AG08395 (cell line): ENCODE results near the gene IGIP.

Experiments
- DNase-seq: peaks from one replicate; pipeline ENCODE4 v3.0.0; 2012; ENCODE audit warnings: mixed read lengths, low spot score

The IGIP gene

GRCh38 chr5:140125637-140126036 is at the start of gene IGIP:
Gene IGIP, plus strand, starts transcription at chr5:140125937. Its CDS starts 2,540 bp downstream, at chr5:140128477.
- no peak for DNase-seq

GRCh38 chr5:140076142-140076541 is 49.6 kb upstream of the IGIP start:
- no peak for DNase-seq

GRCh38 chr5:140076788-140077187 is 48.9 kb upstream of the IGIP start:
- DNase-seq = peak; percentile 4

GRCh38 chr5:140083120-140083519 is 42.6 kb upstream of the IGIP start:
- no peak for DNase-seq

- no peak for DNase-seq
Measured at GRCh38 chr5:140083650-140084049, 42.1 kb upstream of the IGIP start.

- DNase-seq = no peak
Measured at GRCh38 chr5:140084541-140084940, 41.2 kb upstream of the IGIP start.

GRCh38 chr5:140090251-140090650 is 35.5 kb upstream of the IGIP start:
- DNase-seq = no peak

- DNase-seq = no peak
Measured at GRCh38 chr5:140093179-140093578, 32.6 kb upstream of the IGIP start.

- no peak for DNase-seq
Measured at GRCh38 chr5:140093866-140094265, 31.9 kb upstream of the IGIP start.

- no peak for DNase-seq
Measured at GRCh38 chr5:140094889-140095288, 30.8 kb upstream of the IGIP start.

GRCh38 chr5:140101179-140101578 is 24.6 kb upstream of the IGIP start:
- no peak for DNase-seq

- DNase-seq = no peak
Measured at GRCh38 chr5:140103154-140103553, 22.6 kb upstream of the IGIP start.

- DNase-seq = no peak
Measured at GRCh38 chr5:140104100-140104499, 21.6 kb upstream of the IGIP start.

- no peak for DNase-seq
Measured at GRCh38 chr5:140106101-140106500, 19.6 kb upstream of the IGIP start.

GRCh38 chr5:140106805-140107311 is 18.9 kb upstream of the IGIP start:
- no peak for DNase-seq

GRCh38 chr5:140107312-140108092 is 18.2 kb upstream of the IGIP start:
- DNase-seq = peak; percentile 94

GRCh38 chr5:140108093-140109017 is 17.4 kb upstream of the IGIP start:
- no peak for DNase-seq

- DNase-seq = no peak
Measured at GRCh38 chr5:140109018-140109758, 16.5 kb upstream of the IGIP start.

GRCh38 chr5:140109759-140110645 is 15.7 kb upstream of the IGIP start:
- DNase-seq = peak; percentile 32

GRCh38 chr5:140110646-140110957 is 15.1 kb upstream of the IGIP start:
- no peak for DNase-seq
